Stimulated activated CD8-positive, alpha-beta memory T cell treated with anti-CD3 and anti-CD28 coated beads, Interleukin-15, amount 100 ng/mL, for 1 hour (primary cell): ENCODE results near the gene EPHA2.

Experiments used
- DNase-seq: peaks from one replicate; pipeline ENCODE4 v3.0.0-alpha.2; 2020; ENCODE audit warnings: low read depth

EPHA2 gene

GRCh38 chr1:16134906-16135305 lies 21.0 kb downstream of the EPHA2 start:
- no peak for DNase-seq

GRCh38 chr1:16134066-16134801 lies 21.6 kb downstream of the EPHA2 start:
- DNase-seq: no peak

GRCh38 chr1:16133007-16133961 lies 22.6 kb downstream of the EPHA2 start:
- no peak for DNase-seq

GRCh38 chr1:16132325-16132785 lies 23.5 kb downstream of the EPHA2 start:
- no peak for DNase-seq

GRCh38 chr1:16131636-16132324 lies 24.1 kb downstream of the EPHA2 start:
- no peak for DNase-seq

- DNase-seq: no peak
These were observed 25.0 kb downstream of the EPHA2 start for GRCh38 chr1:16130827-16131226.

- no peak for DNase-seq
These were observed 25.8 kb downstream of the EPHA2 start for GRCh38 chr1:16129921-16130543.

- DNase-seq: no peak
These were observed 26.6 kb downstream of the EPHA2 start for GRCh38 chr1:16129316-16129715.

GRCh38 chr1:16128338-16128741 lies 27.5 kb downstream of the EPHA2 start:
- DNase-seq: no peak

- DNase-seq: no peak
These were observed 28.1 kb downstream of the EPHA2 start for GRCh38 chr1:16127676-16128337.

- DNase-seq: no peak
These were observed 28.9 kb downstream of the EPHA2 start for GRCh38 chr1:16126743-16127515.

- DNase-seq: no peak
These were observed 29.7 kb downstream of the EPHA2 start for GRCh38 chr1:16126160-16126559.

- no peak for DNase-seq
These were observed 30.4 kb downstream of the EPHA2 start for GRCh38 chr1:16125483-16125882.

- DNase-seq: no peak
These were observed 30.8 kb downstream of the EPHA2 start for GRCh38 chr1:16125088-16125470.

GRCh38 chr1:16124377-16125087 lies 31.3 kb downstream of the EPHA2 start:
- no peak for DNase-seq

GRCh38 chr1:16122916-16123315 lies 33.0 kb downstream of the EPHA2 start:
- peak; percentile 15 for DNase-seq

- no peak for DNase-seq
These were observed 33.5 kb downstream of the EPHA2 start for GRCh38 chr1:16122350-16122881.

GRCh38 chr1:16120940-16121410 lies 34.9 kb downstream of the EPHA2 start:
- no peak for DNase-seq

- no peak for DNase-seq
These were observed 35.5 kb downstream of the EPHA2 start for GRCh38 chr1:16120407-16120806.

GRCh38 chr1:16119926-16120325 lies 35.9 kb downstream of the EPHA2 start:
- DNase-seq: no peak
